OCI-LY3 (cell line): ENCODE results near the gene MAML2.

Experiments used
- H2AFZ ChIP-seq: fragments of 200-600, 300-600 bp; shearing (Covaris generic); 2 replicates; pipeline ENCODE4 v1.6.0; 2014; ENCODE audit warnings: antibody characterized with exemption, low read depth, low read length
- H3K27ac ChIP-seq: fragments of 200-600, 300-600 bp; sonication (generic); 2 replicates; pipeline ENCODE4 v1.5.1; 2014; ENCODE audit warnings: mild to moderate bottlenecking, low read length, moderate library complexity, mixed read lengths
- H3K27me3 ChIP-seq: fragments of 200-600, 300-600 bp; sonication (generic); 2 replicates; pipeline ENCODE4 v1.6.1; 2014; ENCODE audit warnings: low read depth, low read length, mixed read lengths
- H3K36me3 ChIP-seq: fragments of 200-600, 300-600 bp; sonication (generic); replicated peaks from 2 replicates; pipeline ENCODE3; 2014; ENCODE audit warnings: low read depth, low read length, mixed read lengths
- H3K4me1 ChIP-seq: fragments of 300-600, 200-600 bp; sonication (generic); 2 replicates; pipeline ENCODE4 v1.6.1; 2014; ENCODE audit warnings: low read length, mixed read lengths
- H3K4me2 ChIP-seq: fragments of 200-600, 300-600 bp; sonication (generic); 2 replicates; pipeline ENCODE4 v1.6.1; 2014; ENCODE audit warnings: low read length, mixed read lengths
- H3K4me3 ChIP-seq: fragments of 300-600, 200-600 bp; sonication (generic); 2 replicates; pipeline ENCODE4 v1.5.1; 2014; ENCODE audit warnings: antibody characterized with exemption, mild to moderate bottlenecking, low read length, moderate library complexity
- H3K79me2 ChIP-seq: fragments of 300-600, 200-600 bp; shearing (Covaris generic); 2 replicates; pipeline ENCODE4 v1.6.1; 2014; ENCODE audit warnings: mild to moderate bottlenecking, low read length, mixed read lengths
- H3K9ac ChIP-seq: fragments of 300-600, 200-600 bp; shearing (Covaris generic); 2 replicates; pipeline ENCODE4 v1.6.0; 2014; ENCODE audit warnings: mild to moderate bottlenecking, low read length, moderate library complexity
- H3K9me3 ChIP-seq: fragments of 200-600, 300-600 bp; shearing (Covaris generic); 2 replicates; pipeline ENCODE4 v1.6.1; 2014; ENCODE audit warnings: low read length, mixed read lengths; ENCODE audit not compliant: insufficient read depth
- H4K20me1 ChIP-seq: fragments of 200-600, 300-600 bp; sonication (generic); 2 replicates; pipeline ENCODE4 v1.6.1; 2016; ENCODE audit warnings: low read length, mixed read lengths; ENCODE audit not compliant: insufficient read depth
- EZH2phosphoT487 ChIP-seq: fragments of 200-600 bp; shearing (Covaris generic); IDR thresholded peaks from 2 replicates; pipeline ENCODE4 v1.6.1; 2018; ENCODE audit warnings: antibody characterized with exemption, mixed run types, low read depth
- TF ChIP-seq, protein P1 (sequence below): fragments of 200-600, 300-600 bp; sonication (generic); IDR thresholded peaks from 2 replicates; pipeline ENCODE4 v1.5.1; 2014; ENCODE audit warnings: antibody characterized with exemption, low read length, low read depth

MAML2 gene

DNA sequence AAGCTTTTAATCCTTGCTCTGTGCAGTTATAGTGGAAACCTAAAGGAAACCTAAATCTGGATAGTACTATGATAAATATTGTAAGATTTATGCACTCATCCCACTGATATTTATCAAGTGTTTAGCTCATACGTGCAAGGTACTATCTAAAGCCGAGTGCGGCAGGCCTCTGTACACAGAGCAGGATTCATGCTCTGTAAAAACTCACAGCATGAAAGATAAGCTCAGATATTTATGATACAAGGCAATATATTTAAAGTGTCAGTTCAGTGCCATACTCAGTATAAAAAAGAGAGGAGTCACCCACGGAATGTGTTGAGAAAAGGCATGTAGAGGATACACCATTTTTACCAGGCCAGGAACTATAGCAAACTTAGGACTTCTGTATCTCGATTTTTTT is 66.2 kb downstream of the MAML2 start:
- no peaks in the 10 kb centered on the region for H3K27me3 ChIP-seq
- H3K9ac ChIP-seq: no peak overlapping the region
- H3K27ac ChIP-seq: no peak overlapping the region
- H3K4me1 ChIP-seq: peaks cover 40% of the 10 kb centered on the region
- H3K79me2 ChIP-seq: peaks cover 9% of the 10 kb centered on the region; the same call in 1 of the 2 replicates
- TF ChIP-seq, protein P1, sequence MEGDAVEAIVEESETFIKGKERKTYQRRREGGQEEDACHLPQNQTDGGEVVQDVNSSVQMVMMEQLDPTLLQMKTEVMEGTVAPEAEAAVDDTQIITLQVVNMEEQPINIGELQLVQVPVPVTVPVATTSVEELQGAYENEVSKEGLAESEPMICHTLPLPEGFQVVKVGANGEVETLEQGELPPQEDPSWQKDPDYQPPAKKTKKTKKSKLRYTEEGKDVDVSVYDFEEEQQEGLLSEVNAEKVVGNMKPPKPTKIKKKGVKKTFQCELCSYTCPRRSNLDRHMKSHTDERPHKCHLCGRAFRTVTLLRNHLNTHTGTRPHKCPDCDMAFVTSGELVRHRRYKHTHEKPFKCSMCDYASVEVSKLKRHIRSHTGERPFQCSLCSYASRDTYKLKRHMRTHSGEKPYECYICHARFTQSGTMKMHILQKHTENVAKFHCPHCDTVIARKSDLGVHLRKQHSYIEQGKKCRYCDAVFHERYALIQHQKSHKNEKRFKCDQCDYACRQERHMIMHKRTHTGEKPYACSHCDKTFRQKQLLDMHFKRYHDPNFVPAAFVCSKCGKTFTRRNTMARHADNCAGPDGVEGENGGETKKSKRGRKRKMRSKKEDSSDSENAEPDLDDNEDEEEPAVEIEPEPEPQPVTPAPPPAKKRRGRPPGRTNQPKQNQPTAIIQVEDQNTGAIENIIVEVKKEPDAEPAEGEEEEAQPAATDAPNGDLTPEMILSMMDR: no peak
- TF ChIP-seq EZH2phosphoT487: no peak
- H4K20me1 ChIP-seq: no peaks in the 10 kb centered on the region
- H3K9me3 ChIP-seq: no peaks in the 10 kb centered on the region
- H2AFZ ChIP-seq: no peak overlapping the region
- H3K4me2 ChIP-seq: no peak overlapping the region
- H3K36me3 ChIP-seq: no peaks in the 10 kb centered on the region
- no peak overlapping the region for H3K4me3 ChIP-seq

DNA sequence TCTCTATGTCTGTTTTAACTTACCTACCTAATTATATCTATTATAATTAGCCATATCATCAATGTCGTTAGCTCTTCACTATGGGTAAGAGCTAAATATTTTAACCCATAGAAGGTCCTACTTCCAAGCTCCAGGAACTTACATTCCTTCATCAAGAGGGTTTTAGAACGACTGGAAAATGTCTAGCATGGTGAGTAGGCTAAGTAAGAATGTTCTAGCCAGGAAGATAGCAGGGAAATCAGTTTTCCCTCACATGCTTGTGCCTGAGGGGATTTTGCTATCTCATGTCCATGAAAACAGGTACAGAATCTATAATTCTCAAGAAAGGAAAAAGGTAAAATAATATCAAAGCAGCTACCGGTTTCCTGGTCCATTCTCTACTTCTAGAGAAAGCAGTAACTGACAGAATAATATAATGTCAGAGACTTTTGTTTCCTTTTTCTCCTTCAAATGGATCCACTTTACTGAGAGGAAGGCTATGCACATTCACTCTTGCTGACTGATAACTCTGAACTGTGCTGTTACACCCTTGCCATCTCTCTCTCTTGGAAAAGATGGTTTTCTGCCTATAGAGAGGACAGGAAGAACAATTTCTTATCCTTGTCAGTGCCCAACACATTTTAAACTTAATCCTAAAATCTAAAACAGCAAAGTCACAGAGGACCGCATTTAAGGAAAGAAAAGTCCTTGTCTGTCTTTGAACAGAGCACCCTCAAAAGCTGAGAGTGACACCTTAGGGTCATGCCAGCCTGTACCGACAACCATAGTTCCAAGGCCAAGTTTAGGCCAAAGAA is 67.0 kb downstream of the MAML2 start:
- H3K4me3 ChIP-seq: no peak overlapping the region
- no peak overlapping the region for H3K4me2 ChIP-seq
- H3K36me3 ChIP-seq: no peaks in the 10 kb centered on the region
- H3K9ac ChIP-seq: no peak overlapping the region
- no peaks in the 10 kb centered on the region for H3K9me3 ChIP-seq
- TF ChIP-seq, protein P1: no peak
- no peak for TF ChIP-seq EZH2phosphoT487
- H3K27ac ChIP-seq: no peak overlapping the region
- no peak overlapping the region for H2AFZ ChIP-seq
- no peaks in the 10 kb centered on the region for H4K20me1 ChIP-seq
- H3K79me2 ChIP-seq: peaks cover 4% of the 10 kb centered on the region; the same call in 1 of the 2 replicates
- H3K4me1 ChIP-seq: peaks cover 37% of the 10 kb centered on the region
- no peaks in the 10 kb centered on the region for H3K27me3 ChIP-seq

DNA sequence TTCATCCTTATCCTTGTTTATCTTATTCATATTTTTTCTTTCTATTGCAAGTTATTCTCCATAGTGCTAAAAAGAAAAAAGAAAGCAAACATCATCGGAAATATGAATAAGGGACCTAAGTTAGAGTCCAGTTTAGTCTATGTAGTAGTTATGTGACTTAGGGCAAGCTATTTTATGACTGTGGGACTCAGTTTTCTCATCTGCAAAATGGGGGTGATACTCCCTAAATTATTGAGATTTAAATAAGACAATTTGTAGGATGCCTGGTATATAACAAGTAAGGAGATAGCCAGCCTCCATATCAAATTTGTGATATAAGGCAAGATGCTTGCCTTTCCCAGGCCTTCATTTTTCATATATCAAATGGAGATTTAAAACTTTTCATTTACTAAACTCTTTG is 69.5 kb downstream of the MAML2 start:
- no peak overlapping the region for H3K9ac ChIP-seq
- H3K36me3 ChIP-seq: peaks cover 3% of the 10 kb centered on the region
- no peaks in the 10 kb centered on the region for H4K20me1 ChIP-seq
- H3K4me3 ChIP-seq: no peak overlapping the region
- peaks cover 18% of the 10 kb centered on the region for H3K4me1 ChIP-seq
- no peaks in the 10 kb centered on the region; the same call in 1 of the 2 replicates for H3K79me2 ChIP-seq
- H3K27me3 ChIP-seq: no peaks in the 10 kb centered on the region
- no peak overlapping the region for H2AFZ ChIP-seq
- H3K9me3 ChIP-seq: no peaks in the 10 kb centered on the region
- H3K4me2 ChIP-seq: no peak overlapping the region
- no peak for TF ChIP-seq EZH2phosphoT487
- TF ChIP-seq, protein P1: no peak
- no peak overlapping the region for H3K27ac ChIP-seq

DNA sequence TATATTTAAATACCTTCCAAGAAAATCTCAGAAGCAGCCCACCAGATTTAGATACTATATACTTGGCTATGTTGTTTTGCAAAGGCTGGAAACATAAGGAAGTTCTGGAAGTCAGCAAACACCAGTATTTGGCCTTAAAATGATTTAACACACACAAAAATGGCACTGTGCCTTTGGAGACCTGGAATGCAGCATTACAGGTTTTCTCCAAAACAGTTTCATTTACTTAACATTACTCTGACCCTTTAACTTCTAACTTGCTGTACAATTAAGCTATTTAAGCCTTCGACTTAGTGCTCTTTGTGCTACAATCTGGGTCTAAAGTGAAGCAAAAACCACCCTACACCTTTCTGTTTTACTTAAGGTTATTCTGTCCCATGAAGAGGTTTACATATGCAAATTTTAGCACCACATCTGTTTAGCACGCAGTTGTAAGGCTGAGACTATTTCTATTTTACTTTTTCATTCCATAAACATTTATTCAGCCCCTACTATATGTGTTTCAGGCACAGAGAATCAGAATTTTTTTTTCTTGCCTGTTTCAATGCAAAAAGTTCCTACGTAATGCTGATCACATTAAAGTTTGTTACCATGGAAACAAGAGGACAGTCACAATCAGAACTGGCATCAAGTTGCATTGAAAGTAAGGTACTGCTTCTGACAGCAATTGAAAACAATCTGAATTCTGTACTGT is 70.3 kb downstream of the MAML2 start:
- H3K9me3 ChIP-seq: no peaks in the 10 kb centered on the region
- H4K20me1 ChIP-seq: no peaks in the 10 kb centered on the region
- H3K27ac ChIP-seq: no peak overlapping the region
- H3K4me2 ChIP-seq: 0 out of 2 replicates have a peak overlapping the region, but pooled peaks have one; percentile 9
- no peak overlapping the region for H3K4me3 ChIP-seq
- peaks cover 4% of the 10 kb centered on the region; the same call in 1 of the 2 replicates for H3K79me2 ChIP-seq
- no peak overlapping the region for H3K9ac ChIP-seq
- TF ChIP-seq EZH2phosphoT487: no peak
- TF ChIP-seq, protein P1: no peak
- H3K36me3 ChIP-seq: peaks cover 3% of the 10 kb centered on the region
- H3K4me1 ChIP-seq: peaks cover 25% of the 10 kb centered on the region
- H2AFZ ChIP-seq: no peak overlapping the region
- no peaks in the 10 kb centered on the region for H3K27me3 ChIP-seq
